Measurements from ENCODE around the gene MIER3. TPM values are rescaled to one million over a fixed set of nuclear protein-coding genes. Genes with fewer than 3 reads are reported as not detected.

The MIER3 gene
- total and polyA plus RNA-seq, 9 of the 15 experiments (the other 6 are each of a cell fraction or from before 2014, with no cell fraction given), result 4.1 to 29.3 (median 13.0) TPM

DNA sequence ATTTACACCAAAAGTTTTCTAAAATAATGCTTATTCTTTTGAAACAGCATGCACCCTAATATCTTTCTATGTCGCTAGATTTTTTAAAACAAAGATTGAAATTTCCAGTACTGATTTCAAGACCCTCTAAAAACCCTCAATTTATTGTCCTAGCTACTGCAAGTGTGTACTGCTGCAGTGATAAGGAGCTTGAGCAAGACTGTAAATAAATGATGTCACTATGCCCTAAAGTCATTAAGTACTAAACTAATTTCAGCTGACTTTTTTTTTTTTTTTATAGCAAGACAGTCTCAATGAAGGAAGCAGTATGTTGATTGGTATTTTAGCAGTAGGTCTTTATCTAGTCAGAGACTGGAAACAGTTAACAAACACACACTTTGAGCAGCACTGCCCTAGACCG, 12.2 kb upstream of the MIER3 start:
- intact Hi-C loops (cut with micrococcal nuclease) (no loop called here), in situ Hi-C loops (cut with MboI) (no loop called here)
- DNase-seq (ENCODE audit: extremely low read depth in 1 of 4, low spot score in 3 of 4) (no peak), ATAC-seq (no peak), FAIRE-seq (no peak)
- Histone ChIP-seq H3K79me2 (ENCODE audit: control insufficient read depth, insufficient read depth, low read length) (no peaks in the 10 kb centered on the region), H3K4me3 (no peak overlapping the region), H3K27ac (ENCODE audit: extremely low read depth, low read depth, low read length) (no peak overlapping the region), H3K9me1 (ENCODE audit: control insufficient read depth, insufficient read depth, low read length) (no peaks in the 10 kb centered on the region), H3K4me2 (ENCODE audit: insufficient read depth, low read length) (no peak overlapping the region), H2AFZ (ENCODE audit: low read depth, low read length) (no peak overlapping the region), H3K4me1 (replicated peaks in 1 of 2; ENCODE audit: control insufficient read depth in 2 of 2, insufficient read depth in 2 of 2, low read length in 2 of 2) (no peaks in the 10 kb centered on the region), H3K36me3 (ENCODE audit: control insufficient read depth, insufficient read depth, low read length) (no peaks in the 10 kb centered on the region), H3K27me3 (ENCODE audit: control insufficient read depth in 2 of 2, insufficient read depth in 2 of 2, low read length in 2 of 2) (peaks cover 5 to 26% of the 10 kb centered on the region in 2 experiments; a peak in 3 of 5 replicates), H4K20me1 (replicated peaks; ENCODE audit: control insufficient read depth, insufficient read depth, low read length) (no peaks in the 10 kb centered on the region), H3K9me3 (replicated peaks; ENCODE audit: control insufficient read depth, insufficient read depth, low read depth, low read length) (no peaks in the 10 kb centered on the region), H3K9ac (ENCODE audit: insufficient read depth in 1 of 2, low read depth in 2 of 2, low read length in 2 of 2) (no peak overlapping the region)
- BruUV-seq (replicated peaks), result no TSS peak
- ChIA-PET CTCF (ENCODE audit: low intra/inter-chr PET ratio) (interaction anchor here (0.6 kb wide), 1 partner anchor 799 kb away, joined by 3 read pairs; no protein-coding TSS in a partner anchor), POLR2A (interaction anchor here (0.6 to 0.9 kb wide), 3 partner anchors 9 to 805 kb away, joined by 3 to 4 read pairs (median 3); no protein-coding TSS in a partner anchor)
- WGBS (ENCODE audit: insufficient coverage, low coverage, missing lambda C conversion rate), result 0% methylated on average over 2 of the region's 2 CpGs
- no peak for TF ChIP-seq KDM4B (IDR thresholded peaks at IDR 0.05; ENCODE audit: borderline replicate concordance in 2 of 2, low read depth in 1 of 2)
- no peak for TF ChIP-seq YBX1 (IDR thresholded peaks at IDR 0.05)
- TF ChIP-seq, protein P1, sequence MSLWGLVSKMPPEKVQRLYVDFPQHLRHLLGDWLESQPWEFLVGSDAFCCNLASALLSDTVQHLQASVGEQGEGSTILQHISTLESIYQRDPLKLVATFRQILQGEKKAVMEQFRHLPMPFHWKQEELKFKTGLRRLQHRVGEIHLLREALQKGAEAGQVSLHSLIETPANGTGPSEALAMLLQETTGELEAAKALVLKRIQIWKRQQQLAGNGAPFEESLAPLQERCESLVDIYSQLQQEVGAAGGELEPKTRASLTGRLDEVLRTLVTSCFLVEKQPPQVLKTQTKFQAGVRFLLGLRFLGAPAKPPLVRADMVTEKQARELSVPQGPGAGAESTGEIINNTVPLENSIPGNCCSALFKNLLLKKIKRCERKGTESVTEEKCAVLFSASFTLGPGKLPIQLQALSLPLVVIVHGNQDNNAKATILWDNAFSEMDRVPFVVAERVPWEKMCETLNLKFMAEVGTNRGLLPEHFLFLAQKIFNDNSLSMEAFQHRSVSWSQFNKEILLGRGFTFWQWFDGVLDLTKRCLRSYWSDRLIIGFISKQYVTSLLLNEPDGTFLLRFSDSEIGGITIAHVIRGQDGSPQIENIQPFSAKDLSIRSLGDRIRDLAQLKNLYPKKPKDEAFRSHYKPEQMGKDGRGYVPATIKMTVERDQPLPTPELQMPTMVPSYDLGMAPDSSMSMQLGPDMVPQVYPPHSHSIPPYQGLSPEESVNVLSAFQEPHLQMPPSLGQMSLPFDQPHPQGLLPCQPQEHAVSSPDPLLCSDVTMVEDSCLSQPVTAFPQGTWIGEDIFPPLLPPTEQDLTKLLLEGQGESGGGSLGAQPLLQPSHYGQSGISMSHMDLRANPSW (CRISPR knock-in tag; IDR thresholded peaks at IDR 0.05), result no peak
- no peak for TF ChIP-seq CBX3 (IDR thresholded peaks at IDR 0.05; ENCODE audit: borderline replicate concordance in 1 of 2, low read length in 2 of 2)
- no peak for TF ChIP-seq TRIM24 (IDR thresholded peaks at IDR 0.05)
- TF ChIP-seq TOE1 (IDR thresholded peaks at IDR 0.05; ENCODE audit: borderline replicate concordance), result no peak
- no peak for TF ChIP-seq TOE1 (CRISPR knock-in tag; IDR thresholded peaks at IDR 0.05; ENCODE audit: borderline replicate concordance, low read depth)
- TF ChIP-seq ZBTB1 (CRISPR knock-in tag; IDR thresholded peaks at IDR 0.05; ENCODE audit: borderline replicate concordance, low read depth), result no peak
- TF ChIP-seq, protein P2, sequence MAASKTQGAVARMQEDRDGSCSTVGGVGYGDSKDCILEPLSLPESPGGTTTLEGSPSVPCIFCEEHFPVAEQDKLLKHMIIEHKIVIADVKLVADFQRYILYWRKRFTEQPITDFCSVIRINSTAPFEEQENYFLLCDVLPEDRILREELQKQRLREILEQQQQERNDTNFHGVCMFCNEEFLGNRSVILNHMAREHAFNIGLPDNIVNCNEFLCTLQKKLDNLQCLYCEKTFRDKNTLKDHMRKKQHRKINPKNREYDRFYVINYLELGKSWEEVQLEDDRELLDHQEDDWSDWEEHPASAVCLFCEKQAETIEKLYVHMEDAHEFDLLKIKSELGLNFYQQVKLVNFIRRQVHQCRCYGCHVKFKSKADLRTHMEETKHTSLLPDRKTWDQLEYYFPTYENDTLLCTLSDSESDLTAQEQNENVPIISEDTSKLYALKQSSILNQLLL (CRISPR knock-in tag; IDR thresholded peaks at IDR 0.05; ENCODE audit: borderline replicate concordance), result no peak
- no peak for TF ChIP-seq JUNB (CRISPR knock-in tag; conservative IDR thresholded peaks at IDR 0.05)
- TF ChIP-seq, protein P3, sequence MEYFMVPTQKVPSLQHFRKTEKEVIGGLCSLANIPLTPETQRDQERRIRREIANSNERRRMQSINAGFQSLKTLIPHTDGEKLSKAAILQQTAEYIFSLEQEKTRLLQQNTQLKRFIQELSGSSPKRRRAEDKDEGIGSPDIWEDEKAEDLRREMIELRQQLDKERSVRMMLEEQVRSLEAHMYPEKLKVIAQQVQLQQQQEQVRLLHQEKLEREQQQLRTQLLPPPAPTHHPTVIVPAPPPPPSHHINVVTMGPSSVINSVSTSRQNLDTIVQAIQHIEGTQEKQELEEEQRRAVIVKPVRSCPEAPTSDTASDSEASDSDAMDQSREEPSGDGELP (CRISPR knock-in tag; IDR thresholded peaks at IDR 0.05; ENCODE audit: borderline replicate concordance), result no peak
- TF ChIP-seq HOXB6 (CRISPR knock-in tag; IDR thresholded peaks at IDR 0.05; ENCODE audit: borderline replicate concordance), result no peak
- TF ChIP-seq ZNF707 (CRISPR knock-in tag; conservative IDR thresholded peaks at IDR 0.05), result no peak
- TF ChIP-seq FUS (optimal IDR thresholded peaks at IDR 0.05; ENCODE audit: low read depth, low read length), result no peak
- TF ChIP-seq, protein P4, sequence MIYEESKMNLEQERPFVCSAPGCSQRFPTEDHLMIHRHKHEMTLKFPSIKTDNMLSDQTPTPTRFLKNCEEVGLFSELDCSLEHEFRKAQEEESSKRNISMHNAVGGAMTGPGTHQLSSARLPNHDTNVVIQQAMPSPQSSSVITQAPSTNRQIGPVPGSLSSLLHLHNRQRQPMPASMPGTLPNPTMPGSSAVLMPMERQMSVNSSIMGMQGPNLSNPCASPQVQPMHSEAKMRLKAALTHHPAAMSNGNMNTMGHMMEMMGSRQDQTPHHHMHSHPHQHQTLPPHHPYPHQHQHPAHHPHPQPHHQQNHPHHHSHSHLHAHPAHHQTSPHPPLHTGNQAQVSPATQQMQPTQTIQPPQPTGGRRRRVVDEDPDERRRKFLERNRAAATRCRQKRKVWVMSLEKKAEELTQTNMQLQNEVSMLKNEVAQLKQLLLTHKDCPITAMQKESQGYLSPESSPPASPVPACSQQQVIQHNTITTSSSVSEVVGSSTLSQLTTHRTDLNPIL (CRISPR knock-in tag; IDR thresholded peaks at IDR 0.05), result no peak
- no peak for TF ChIP-seq HDGF (IDR thresholded peaks at IDR 0.05)
- no peak for TF ChIP-seq ZNF583 (CRISPR knock-in tag; IDR thresholded peaks at IDR 0.05)
- TF ChIP-seq KLF6 (CRISPR knock-in tag; IDR thresholded peaks at IDR 0.05; ENCODE audit: borderline replicate concordance), result no peak
